ENCODE measurements around the gene CASP6.
"Not testable (repeated sequence)": the region's sequence is repeated elsewhere in the genome, so short reads cannot be mapped to it uniquely, and the experiment has no call there.

CASP6 gene

GRCh38 chr4:109683621-109684253 lies 19.5 kb downstream of the CASP6 start:
- no peaks in the 10 kb centered on the region for H3K4me1 ChIP-seq (ENCODE audit: control insufficient read depth, insufficient read depth, low read depth, low read length)
- no peak overlapping the region for H3K4me3 ChIP-seq (ENCODE audit: insufficient read depth in 1 of 2, low read depth in 1 of 2, low read length in 2 of 2)
- no peak overlapping the region for H3K4me2 ChIP-seq (ENCODE audit: low read length, poor library complexity, severe bottlenecking)
- no peak overlapping the region for H2BK12ac ChIP-seq (ENCODE audit: low read length in 2 of 2)
- no peak overlapping the region for H3K4ac ChIP-seq (ENCODE audit: low read depth in 1 of 2, low read length in 2 of 2)
- no peak overlapping the region for H3K18ac ChIP-seq (ENCODE audit: low read depth in 1 of 2, low read length in 2 of 2)
- H2AFZ ChIP-seq (ENCODE audit: low read depth, low read length) = no peak overlapping the region
- no peak for DNase-seq
- peaks cover under 1 to 47% of the 10 kb centered on the region in 2 experiments for H3K36me3 ChIP-seq (ENCODE audit: control insufficient read depth in 1 of 2, insufficient read depth in 2 of 2, low read depth in 1 of 2, low read length in 2 of 2)
- H2BK120ac ChIP-seq (ENCODE audit: low read depth, low read length) = no peak overlapping the region
- no peak overlapping the region for H2BK15ac ChIP-seq (ENCODE audit: low read depth, poor library complexity, severe bottlenecking)
- H2BK5ac ChIP-seq (ENCODE audit: low read depth, low read length, poor library complexity, severe bottlenecking) = no peak overlapping the region
- no peak overlapping the region for H3K27ac ChIP-seq (ENCODE audit: low read length, poor library complexity, severe bottlenecking)
- H3K27me3 ChIP-seq (ENCODE audit: control insufficient read depth in 1 of 2, insufficient read depth in 1 of 2, low read length in 2 of 2) = no peaks in the 10 kb centered on the region
- 100% methylated on average over 6 of the region's 6 CpGs for WGBS
- no peak overlapping the region for H3K9ac ChIP-seq (ENCODE audit: low read length)
- H4K91ac ChIP-seq (ENCODE audit: low read length) = no peak overlapping the region
- H3K9me3 ChIP-seq (ENCODE audit: control insufficient read depth, low read length) = no peaks in the 10 kb centered on the region
- H3K14ac ChIP-seq (ENCODE audit: low read length in 2 of 2) = no peak overlapping the region
- H4K8ac ChIP-seq (ENCODE audit: low read length) = no peak overlapping the region
- no peak overlapping the region for H3K23ac ChIP-seq (ENCODE audit: low read length in 2 of 2)
- no peak overlapping the region for H2AK5ac ChIP-seq (ENCODE audit: low read length, severe bottlenecking)
- H3K79me1 ChIP-seq (replicated peaks; ENCODE audit: low read length, poor library complexity, severe bottlenecking) = peaks cover 2% of the 10 kb centered on the region

- WGBS = 96% methylated on average over 2 of the region's 2 CpGs
Measured at GRCh38 chr4:109682875-109683274, 20.4 kb downstream of the CASP6 start.

GRCh38 chr4:109678925-109679324 lies 24.3 kb downstream of the CASP6 start:
- H3K23ac ChIP-seq (ENCODE audit: low read length in 2 of 2); H4K91ac ChIP-seq (ENCODE audit: low read length); H3K9me3 ChIP-seq (ENCODE audit: control insufficient read depth, low read length); H2BK120ac ChIP-seq (ENCODE audit: low read depth, low read length); H3K4me1 ChIP-seq (ENCODE audit: control insufficient read depth, insufficient read depth, low read depth, low read length); H3K4ac ChIP-seq (ENCODE audit: low read depth in 1 of 2, low read length in 2 of 2); H3K79me1 ChIP-seq (replicated peaks; ENCODE audit: low read length, poor library complexity, severe bottlenecking); DNase-seq; H3K36me3 ChIP-seq (ENCODE audit: control insufficient read depth in 1 of 2, insufficient read depth in 2 of 2, low read depth in 1 of 2, low read length in 2 of 2); H3K4me2 ChIP-seq (ENCODE audit: low read length, poor library complexity, severe bottlenecking); H2BK15ac ChIP-seq (ENCODE audit: low read depth, poor library complexity, severe bottlenecking); H4K8ac ChIP-seq (ENCODE audit: low read length); H3K4me3 ChIP-seq (ENCODE audit: insufficient read depth in 1 of 2, low read depth in 1 of 2, low read length in 2 of 2); H3K14ac ChIP-seq (ENCODE audit: low read length in 2 of 2); H3K27me3 ChIP-seq (ENCODE audit: control insufficient read depth in 1 of 2, insufficient read depth in 1 of 2, low read length in 2 of 2); H2BK12ac ChIP-seq (ENCODE audit: low read length in 2 of 2); H2AK5ac ChIP-seq (ENCODE audit: low read length, severe bottlenecking); H3K9ac ChIP-seq (ENCODE audit: low read length); H3K27ac ChIP-seq (ENCODE audit: low read length, poor library complexity, severe bottlenecking); H2BK5ac ChIP-seq (ENCODE audit: low read depth, low read length, poor library complexity, severe bottlenecking); H3K18ac ChIP-seq (ENCODE audit: low read depth in 1 of 2, low read length in 2 of 2); H2AFZ ChIP-seq (ENCODE audit: low read depth, low read length): not testable (repeated sequence)
- 98% methylated on average over 10 of the region's 14 CpGs for WGBS

More at GRCh38 chr4:109682875-109683274, 20.4 kb downstream of the CASP6 start:
- Histone ChIP-seq H2BK12ac (ENCODE audit: low read length in 2 of 2) (no peak overlapping the region), H3K27ac (ENCODE audit: low read length, poor library complexity, severe bottlenecking) (no peak overlapping the region), H2AFZ (ENCODE audit: low read depth, low read length) (no peak overlapping the region), H3K18ac (ENCODE audit: low read depth in 1 of 2, low read length in 2 of 2) (no peak overlapping the region), H3K36me3 (ENCODE audit: control insufficient read depth in 1 of 2, insufficient read depth in 2 of 2, low read depth in 1 of 2, low read length in 2 of 2) (peaks cover 5 to 42% of the 10 kb centered on the region in 2 experiments), H2BK120ac (ENCODE audit: low read depth, low read length) (no peak overlapping the region), H3K79me1 (replicated peaks; ENCODE audit: low read length, poor library complexity, severe bottlenecking) (peaks cover 2% of the 10 kb centered on the region), H3K23ac (ENCODE audit: low read length in 2 of 2) (no peak overlapping the region), H2AK5ac (ENCODE audit: low read length, severe bottlenecking) (no peak overlapping the region), H3K4me1 (ENCODE audit: control insufficient read depth, insufficient read depth, low read depth, low read length) (no peaks in the 10 kb centered on the region), H3K4ac (ENCODE audit: low read depth in 1 of 2, low read length in 2 of 2) (no peak overlapping the region), H4K91ac (ENCODE audit: low read length) (no peak overlapping the region), H3K9ac (ENCODE audit: low read length) (no peak overlapping the region), H4K8ac (ENCODE audit: low read length) (no peak overlapping the region), H3K9me3 (ENCODE audit: control insufficient read depth, low read length) (no peaks in the 10 kb centered on the region), H2BK5ac (ENCODE audit: low read depth, low read length, poor library complexity, severe bottlenecking) (no peak overlapping the region), H3K14ac (ENCODE audit: low read length in 2 of 2) (no peak overlapping the region), H3K4me3 (ENCODE audit: insufficient read depth in 1 of 2, low read depth in 1 of 2, low read length in 2 of 2) (no peak overlapping the region), H3K27me3 (ENCODE audit: control insufficient read depth in 1 of 2, insufficient read depth in 1 of 2, low read length in 2 of 2) (no peaks in the 10 kb centered on the region), H3K4me2 (ENCODE audit: low read length, poor library complexity, severe bottlenecking) (no peak overlapping the region), H2BK15ac (ENCODE audit: low read depth, poor library complexity, severe bottlenecking) (no peak overlapping the region)
- no peak for DNase-seq

- WGBS = 96% methylated on average over 28 of the region's 28 CpGs
- H2AK5ac ChIP-seq (ENCODE audit: low read length, severe bottlenecking); H3K79me1 ChIP-seq (replicated peaks; ENCODE audit: low read length, poor library complexity, severe bottlenecking); DNase-seq; H4K91ac ChIP-seq (ENCODE audit: low read length); H3K4ac ChIP-seq (ENCODE audit: low read depth in 1 of 2, low read length in 2 of 2); H3K27me3 ChIP-seq (ENCODE audit: control insufficient read depth in 1 of 2, insufficient read depth in 1 of 2, low read length in 2 of 2); H2AFZ ChIP-seq (ENCODE audit: low read depth, low read length); H2BK12ac ChIP-seq (ENCODE audit: low read length in 2 of 2); H3K4me1 ChIP-seq (ENCODE audit: control insufficient read depth, insufficient read depth, low read depth, low read length); H3K9ac ChIP-seq (ENCODE audit: low read length); H2BK15ac ChIP-seq (ENCODE audit: low read depth, poor library complexity, severe bottlenecking); H3K14ac ChIP-seq (ENCODE audit: low read length in 2 of 2); H2BK5ac ChIP-seq (ENCODE audit: low read depth, low read length, poor library complexity, severe bottlenecking); H3K36me3 ChIP-seq (ENCODE audit: control insufficient read depth in 1 of 2, insufficient read depth in 2 of 2, low read depth in 1 of 2, low read length in 2 of 2); H4K8ac ChIP-seq (ENCODE audit: low read length); H3K9me3 ChIP-seq (ENCODE audit: control insufficient read depth, low read length); H3K27ac ChIP-seq (ENCODE audit: low read length, poor library complexity, severe bottlenecking); H3K23ac ChIP-seq (ENCODE audit: low read length in 2 of 2); H3K4me2 ChIP-seq (ENCODE audit: low read length, poor library complexity, severe bottlenecking); H3K4me3 ChIP-seq (ENCODE audit: insufficient read depth in 1 of 2, low read depth in 1 of 2, low read length in 2 of 2); H3K18ac ChIP-seq (ENCODE audit: low read depth in 1 of 2, low read length in 2 of 2); H2BK120ac ChIP-seq (ENCODE audit: low read depth, low read length): not testable (repeated sequence)
Measured at GRCh38 chr4:109678472-109678871, 24.8 kb downstream of the CASP6 start.

Data from mesenchymal stem cell (in vitro differentiated cells and primary cell).